Kidney epithelial cell (primary cell): ENCODE results near the gene ACKR3. TPM values are rescaled to one million over a fixed set of nuclear protein-coding genes. Genes with fewer than 3 reads are reported as not detected.

Experiments
- DNase-seq: peaks from one replicate; pipeline ENCODE4 v3.0.0-alpha.2; 2010; ENCODE audit warnings: low read depth
- H3K27me3 ChIP-seq: 2 replicates; pipeline ENCODE4 v1.6.0; 2011; ENCODE audit warnings: low read length; ENCODE audit not compliant: control insufficient read depth, insufficient read depth
- H3K36me3 ChIP-seq: 2 replicates; pipeline ENCODE4 v1.5.1; 2011; ENCODE audit warnings: low read length; ENCODE audit not compliant: control insufficient read depth, insufficient read depth
- H3K4me3 ChIP-seq: 2 replicates; pipeline ENCODE4 v1.5.1; 2011; ENCODE audit warnings: low read depth, mild to moderate bottlenecking, control low read depth, low read length
- CTCF ChIP-seq: IDR thresholded peaks from 2 replicates; pipeline ENCODE4 v1.5.1; 2011; ENCODE audit warnings: mild to moderate bottlenecking, moderate library complexity, low read length, control low read depth, inconsistent platforms; ENCODE audit not compliant: insufficient read depth, poor library complexity, severe bottlenecking
- total RNA-seq: library from RNA; depleted of rRNA; stranded (reverse); fragments of >200 nt; gene quantifications from 2 replicates; pipeline ENCODE4 v1.2.3, GENCODE V29; 2015

ACKR3 gene
- total RNA-seq, 1 donor from 2014 or later = 1.2 TPM

- no peaks in the 10 kb centered on the region for H3K36me3 ChIP-seq
- DNase-seq = no peak
- peaks cover 45% of the 10 kb centered on the region for H3K27me3 ChIP-seq
- H3K4me3 ChIP-seq = no peak overlapping the region
- TF ChIP-seq CTCF = no peak
Observed at GRCh38 chr2:236571145-236571544, 1.5 kb downstream of the ACKR3 start.

- TF ChIP-seq CTCF = no peak
- no peak overlapping the region for H3K4me3 ChIP-seq
Observed at GRCh38 chr2:236572482-236572881, 2.9 kb downstream of the ACKR3 start.

GRCh38 chr2:236573066-236573929 is 3.7 kb downstream of the ACKR3 start:
- H3K4me3 ChIP-seq = no peak overlapping the region
- DNase-seq = no peak
- peaks cover 31% of the 10 kb centered on the region for H3K27me3 ChIP-seq

More at GRCh38 chr2:236572482-236572881, 2.9 kb downstream of the ACKR3 start:
- DNase-seq = no peak
- H3K27me3 ChIP-seq = peaks cover 38% of the 10 kb centered on the region
- no peaks in the 10 kb centered on the region for H3K36me3 ChIP-seq

GRCh38 chr2:236574000-236574399 is 4.4 kb downstream of the ACKR3 start:
- DNase-seq = no peak
- no peaks in the 10 kb centered on the region for H3K36me3 ChIP-seq
- no peak overlapping the region for H3K4me3 ChIP-seq
- TF ChIP-seq CTCF = no peak
- H3K27me3 ChIP-seq = peaks cover 27% of the 10 kb centered on the region

More at GRCh38 chr2:236573066-236573929, 3.7 kb downstream of the ACKR3 start:
- no peaks in the 10 kb centered on the region for H3K36me3 ChIP-seq
- TF ChIP-seq CTCF = no peak

GRCh38 chr2:236574424-236575145 is 5.0 kb downstream of the ACKR3 start:
- no peak overlapping the region for H3K4me3 ChIP-seq
- peaks cover 27% of the 10 kb centered on the region for H3K27me3 ChIP-seq
- H3K36me3 ChIP-seq = no peaks in the 10 kb centered on the region
- no peak for TF ChIP-seq CTCF
- no peak for DNase-seq
